Retinal pigment epithelial cell (primary cell): Measurements from ENCODE around the gene DSG1.

Source experiments
- DNase-seq: peaks from one replicate; pipeline ENCODE4 v3.0.0-alpha.2; 2010; ENCODE audit warnings: low read depth
- H3K4me3 ChIP-seq: 2 replicates; pipeline ENCODE4 v1.5.1; 2011; ENCODE audit warnings: mild to moderate bottlenecking, low read length, control low read depth, moderate library complexity
- CTCF ChIP-seq: conservative IDR thresholded peaks from 2 replicates; pipeline ENCODE4 v1.5.1; 2011; ENCODE audit warnings: low read depth, low read length, control low read depth, inconsistent platforms

The DSG1 gene

GRCh38 chr18:31297248-31297647 is 20.7 kb upstream of the DSG1 start:
- H3K4me3 ChIP-seq, result no peak overlapping the region
- TF ChIP-seq CTCF, result no peak
- DNase-seq, result no peak

DNA sequence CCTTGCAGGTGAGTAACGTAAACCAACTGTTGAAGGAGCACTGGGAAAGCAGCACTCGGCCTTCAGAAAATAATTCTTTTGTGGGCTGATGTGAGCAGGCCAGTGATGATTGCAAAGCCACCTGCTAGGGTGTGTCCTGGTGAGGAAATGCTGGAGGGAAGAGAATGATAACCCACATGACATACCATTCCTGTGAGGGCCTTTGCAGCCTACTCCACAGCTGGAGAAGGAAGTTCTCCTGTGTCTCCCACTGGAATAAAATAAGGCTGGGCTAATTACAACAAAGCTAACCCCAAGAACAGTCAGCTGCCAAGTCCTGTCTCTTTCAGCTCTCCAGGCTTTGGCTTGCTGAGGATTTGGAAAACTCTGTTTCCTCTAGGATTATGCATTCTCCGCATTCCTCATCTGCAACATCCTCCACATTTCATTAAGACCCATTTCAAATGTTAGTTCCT is 16.7 kb upstream of the DSG1 start:
- peak; percentile 59 for DNase-seq
- no peak for TF ChIP-seq CTCF
- H3K4me3 ChIP-seq, result no peak overlapping the region

DNA sequence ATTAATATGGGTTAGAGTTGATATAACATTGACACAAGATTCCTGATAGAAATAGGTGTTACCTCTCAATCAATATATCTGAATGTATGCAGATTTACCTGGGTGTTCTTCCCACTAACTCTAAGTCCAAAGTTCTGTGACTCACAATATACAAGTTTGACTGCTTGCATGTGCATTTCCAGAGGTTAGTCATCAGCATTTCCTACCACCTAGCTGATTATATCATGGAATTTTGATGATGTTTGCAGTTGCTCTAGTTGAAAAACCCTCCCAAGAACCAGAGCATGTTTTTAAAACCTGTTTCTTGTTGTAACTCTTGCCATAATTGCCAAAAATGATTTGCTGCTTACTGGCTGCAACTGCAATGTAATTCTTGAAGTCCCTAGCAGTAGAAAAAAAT is 15.0 kb upstream of the DSG1 start:
- no peak overlapping the region for H3K4me3 ChIP-seq
- no peak for TF ChIP-seq CTCF
- peak; percentile 43 for DNase-seq

- H3K4me3 ChIP-seq, result no peak overlapping the region
- DNase-seq, result no peak
- no peak for TF ChIP-seq CTCF
These were observed 14.2 kb upstream of the DSG1 start for GRCh38 chr18:31303771-31304170.

GRCh38 chr18:31309115-31309514 is 8.8 kb upstream of the DSG1 start:
- no peak for TF ChIP-seq CTCF
- H3K4me3 ChIP-seq, result no peak overlapping the region
- no peak for DNase-seq

- no peak overlapping the region for H3K4me3 ChIP-seq
- no peak for DNase-seq
- no peak for TF ChIP-seq CTCF
These were observed 986 bp upstream of the DSG1 start for GRCh38 chr18:31316974-31317373.

DNA sequence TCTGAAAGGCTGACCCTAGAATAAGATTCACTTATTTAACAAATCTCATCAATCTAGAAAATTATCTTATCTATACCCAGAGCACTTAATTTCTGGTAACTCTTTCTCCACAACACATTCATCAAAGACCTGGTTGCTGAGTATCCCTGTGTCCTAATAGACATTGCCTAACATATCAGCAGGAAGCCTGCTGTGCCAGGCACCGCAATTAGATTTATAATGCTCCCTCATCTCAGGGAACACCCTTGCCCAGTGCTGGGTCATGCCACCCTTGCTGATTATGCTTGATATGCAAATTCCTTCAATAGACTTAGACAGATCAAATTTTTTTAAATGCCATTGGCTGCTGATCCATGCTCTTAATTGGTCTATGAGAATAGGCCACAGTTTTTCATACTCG is 3.8 kb downstream of the DSG1 start:
- H3K4me3 ChIP-seq, result no peak overlapping the region
- no peak for DNase-seq
- TF ChIP-seq CTCF, result no peak
